Measurements from ENCODE around the gene MRPL49. TPM values are rescaled to one million over a fixed set of nuclear protein-coding genes. Genes with fewer than 3 reads are reported as not detected.

The MRPL49 gene
- total RNA-seq, 1 donor: 41.6 TPM

DNA sequence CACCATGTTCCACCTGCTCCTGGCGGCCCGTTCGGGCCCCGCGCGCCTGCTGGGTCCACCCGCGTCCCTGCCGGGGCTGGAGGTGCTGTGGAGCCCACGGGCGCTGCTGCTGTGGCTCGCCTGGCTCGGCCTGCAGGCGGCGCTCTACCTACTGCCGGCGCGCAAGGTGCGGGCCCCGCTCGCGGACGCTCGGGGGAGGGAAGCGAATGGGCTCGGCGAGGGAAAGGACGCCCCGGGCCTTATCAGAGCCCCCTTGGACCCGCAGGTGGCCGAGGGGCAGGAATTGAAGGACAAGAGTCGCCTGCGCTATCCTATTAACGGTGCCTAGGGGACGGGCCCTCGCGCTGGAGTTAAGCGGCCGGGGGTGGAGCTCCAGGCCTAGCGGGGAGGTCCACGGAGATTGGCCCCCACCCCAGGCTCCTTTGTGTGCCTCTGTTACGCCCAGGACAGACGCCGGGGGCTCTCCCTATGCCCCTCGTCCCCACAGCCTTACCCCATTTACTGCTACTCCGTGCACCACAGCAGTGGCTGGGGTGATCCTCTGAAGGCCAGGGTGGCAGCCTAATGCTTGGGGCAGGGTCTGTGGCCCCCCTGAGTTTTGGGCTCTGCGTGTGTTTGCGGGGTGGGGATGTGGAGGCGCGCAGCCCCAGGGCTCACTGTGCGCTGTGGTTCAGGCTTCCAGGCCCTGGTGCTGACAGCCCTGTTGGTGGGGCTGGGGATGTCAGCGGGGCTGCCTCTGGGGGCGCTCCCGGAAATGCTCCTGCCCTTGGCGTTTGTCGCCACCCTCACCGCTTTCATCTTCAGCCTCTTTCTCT lies 9.4 kb upstream of the MRPL49 start:
- H2AFZ ChIP-seq (ENCODE audit: low read length): peak overlapping the region; percentile 27
- H3K27me3 ChIP-seq (ENCODE audit: insufficient read depth, low read length): no peaks in the 10 kb centered on the region
- no peak overlapping the region for H3K27ac ChIP-seq (ENCODE audit: low read depth, low read length)
- peak; percentile 96 for DNase-seq (ENCODE audit: insufficient read length, low spot score, missing footprints)
- peaks cover 27% of the 10 kb centered on the region for H3K4me1 ChIP-seq (ENCODE audit: insufficient read depth, low read length)
- TF ChIP-seq, protein P1, sequence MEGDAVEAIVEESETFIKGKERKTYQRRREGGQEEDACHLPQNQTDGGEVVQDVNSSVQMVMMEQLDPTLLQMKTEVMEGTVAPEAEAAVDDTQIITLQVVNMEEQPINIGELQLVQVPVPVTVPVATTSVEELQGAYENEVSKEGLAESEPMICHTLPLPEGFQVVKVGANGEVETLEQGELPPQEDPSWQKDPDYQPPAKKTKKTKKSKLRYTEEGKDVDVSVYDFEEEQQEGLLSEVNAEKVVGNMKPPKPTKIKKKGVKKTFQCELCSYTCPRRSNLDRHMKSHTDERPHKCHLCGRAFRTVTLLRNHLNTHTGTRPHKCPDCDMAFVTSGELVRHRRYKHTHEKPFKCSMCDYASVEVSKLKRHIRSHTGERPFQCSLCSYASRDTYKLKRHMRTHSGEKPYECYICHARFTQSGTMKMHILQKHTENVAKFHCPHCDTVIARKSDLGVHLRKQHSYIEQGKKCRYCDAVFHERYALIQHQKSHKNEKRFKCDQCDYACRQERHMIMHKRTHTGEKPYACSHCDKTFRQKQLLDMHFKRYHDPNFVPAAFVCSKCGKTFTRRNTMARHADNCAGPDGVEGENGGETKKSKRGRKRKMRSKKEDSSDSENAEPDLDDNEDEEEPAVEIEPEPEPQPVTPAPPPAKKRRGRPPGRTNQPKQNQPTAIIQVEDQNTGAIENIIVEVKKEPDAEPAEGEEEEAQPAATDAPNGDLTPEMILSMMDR (IDR thresholded peaks at IDR 0.05; ENCODE audit: extremely low read depth, low read depth, low read length): peak; percentile 66
- H3K4me2 ChIP-seq (ENCODE audit: insufficient read depth, low read length): peak overlapping the region; percentile 92
- H3K4me3 ChIP-seq (ENCODE audit: insufficient read depth, low read length): peak overlapping the region; percentile 67
- H3K36me3 ChIP-seq (ENCODE audit: insufficient read depth, low read length): peaks cover 8% of the 10 kb centered on the region
- peaks cover 22% of the 10 kb centered on the region for H4K20me1 ChIP-seq (ENCODE audit: insufficient read depth, low read length)
- H3K9me3 ChIP-seq (ENCODE audit: low read depth, low read length): no peaks in the 10 kb centered on the region
- H3K79me2 ChIP-seq (ENCODE audit: insufficient read depth, low read length): peaks cover 19% of the 10 kb centered on the region

DNA sequence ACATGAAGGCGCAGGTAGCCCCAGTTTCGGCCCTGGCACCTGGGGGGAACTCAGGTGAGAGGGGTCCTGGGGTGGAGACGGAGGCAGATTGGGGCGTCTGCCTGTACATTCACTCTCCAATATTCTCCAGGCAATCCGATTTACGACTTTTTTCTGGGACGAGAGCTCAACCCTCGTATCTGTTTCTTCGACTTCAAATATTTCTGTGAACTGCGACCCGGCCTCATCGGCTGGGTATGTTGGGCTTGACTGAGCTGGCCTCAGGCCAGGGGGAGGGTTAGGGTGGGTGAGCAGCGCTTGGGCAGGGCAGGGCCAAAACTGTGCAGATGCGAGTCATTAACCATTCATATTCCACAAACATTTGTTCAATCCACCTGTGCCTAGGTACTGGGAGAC lies 8.8 kb upstream of the MRPL49 start:
- Histone ChIP-seq H3K9me3 (ENCODE audit: low read depth, low read length) (no peaks in the 10 kb centered on the region), H3K79me2 (ENCODE audit: insufficient read depth, low read length) (peaks cover 19% of the 10 kb centered on the region), H3K36me3 (ENCODE audit: insufficient read depth, low read length) (peaks cover 13% of the 10 kb centered on the region), H3K4me1 (ENCODE audit: insufficient read depth, low read length) (peaks cover 27% of the 10 kb centered on the region), H4K20me1 (ENCODE audit: insufficient read depth, low read length) (peaks cover 22% of the 10 kb centered on the region), H3K4me3 (ENCODE audit: insufficient read depth, low read length) (peak overlapping the region; percentile 67), H3K27me3 (ENCODE audit: insufficient read depth, low read length) (no peaks in the 10 kb centered on the region), H3K27ac (ENCODE audit: low read depth, low read length) (no peak overlapping the region), H3K4me2 (ENCODE audit: insufficient read depth, low read length) (peak overlapping the region; percentile 92), H2AFZ (ENCODE audit: low read length) (no peak overlapping the region)
- DNase-seq (ENCODE audit: insufficient read length, low spot score, missing footprints): peak; percentile 74
- TF ChIP-seq, protein P1 (IDR thresholded peaks at IDR 0.05; ENCODE audit: extremely low read depth, low read depth, low read length): no peak

DNA sequence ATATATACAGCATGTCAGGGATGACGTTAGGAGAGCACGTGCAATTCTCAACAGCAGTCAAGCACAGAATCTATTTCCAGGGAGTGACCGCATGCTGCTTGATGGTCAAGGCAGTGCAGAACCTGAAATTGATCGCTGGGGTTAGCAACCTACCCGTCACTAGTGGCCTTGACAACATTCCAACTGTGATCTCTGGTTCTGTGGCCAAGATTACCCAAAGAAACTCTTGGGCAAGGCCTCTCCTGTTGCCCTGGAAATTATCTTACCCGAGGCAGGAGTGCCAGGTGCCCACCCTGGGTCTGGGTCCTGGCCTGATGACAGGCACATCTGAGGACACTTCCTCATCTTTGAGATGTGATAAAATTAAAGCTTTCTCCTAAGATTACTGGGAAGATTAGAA lies 8.3 kb upstream of the MRPL49 start:
- H2AFZ ChIP-seq (ENCODE audit: low read length): no peak overlapping the region
- TF ChIP-seq, protein P1 (IDR thresholded peaks at IDR 0.05; ENCODE audit: extremely low read depth, low read depth, low read length): no peak
- H3K27me3 ChIP-seq (ENCODE audit: insufficient read depth, low read length): no peaks in the 10 kb centered on the region
- H3K4me2 ChIP-seq (ENCODE audit: insufficient read depth, low read length): no peak overlapping the region
- H4K20me1 ChIP-seq (ENCODE audit: insufficient read depth, low read length): peaks cover 22% of the 10 kb centered on the region
- peaks cover 27% of the 10 kb centered on the region for H3K4me1 ChIP-seq (ENCODE audit: insufficient read depth, low read length)
- no peak overlapping the region for H3K4me3 ChIP-seq (ENCODE audit: insufficient read depth, low read length)
- H3K36me3 ChIP-seq (ENCODE audit: insufficient read depth, low read length): peaks cover 18% of the 10 kb centered on the region
- H3K27ac ChIP-seq (ENCODE audit: low read depth, low read length): no peak overlapping the region
- DNase-seq (ENCODE audit: insufficient read length, low spot score, missing footprints): peak; percentile 52
- no peaks in the 10 kb centered on the region for H3K9me3 ChIP-seq (ENCODE audit: low read depth, low read length)
- H3K79me2 ChIP-seq (ENCODE audit: insufficient read depth, low read length): peaks cover 19% of the 10 kb centered on the region

DNA sequence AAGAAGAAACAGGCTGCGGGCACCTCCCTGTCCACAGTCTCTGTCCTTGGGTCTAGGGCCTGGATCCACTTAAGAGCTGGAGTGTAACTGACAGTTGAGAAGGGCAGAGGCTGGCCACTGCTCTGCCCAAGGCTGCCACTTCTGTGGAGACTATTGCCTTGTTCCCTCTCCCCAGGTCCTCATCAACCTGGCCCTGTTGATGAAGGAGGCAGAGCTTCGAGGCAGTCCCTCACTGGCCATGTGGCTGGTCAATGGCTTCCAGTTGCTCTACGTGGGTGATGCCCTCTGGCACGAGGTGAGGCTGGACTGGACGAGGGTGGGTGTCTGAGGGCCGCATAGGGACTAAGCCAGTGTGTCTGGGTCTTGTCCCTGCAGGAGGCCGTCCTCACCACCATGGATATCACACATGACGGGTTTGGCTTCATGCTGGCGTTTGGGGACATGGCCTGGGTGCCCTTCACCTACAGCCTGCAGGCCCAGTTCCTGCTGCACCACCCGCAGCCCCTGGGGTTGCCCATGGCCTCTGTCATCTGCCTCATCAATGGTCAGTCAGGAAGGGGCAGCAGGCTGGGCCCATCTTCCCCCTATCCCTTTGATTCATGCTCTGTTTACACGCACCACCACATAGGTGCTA lies 7.5 kb upstream of the MRPL49 start:
- Histone ChIP-seq H3K4me3 (ENCODE audit: insufficient read depth, low read length) (no peak overlapping the region), H3K79me2 (ENCODE audit: insufficient read depth, low read length) (peaks cover 19% of the 10 kb centered on the region), H3K4me2 (ENCODE audit: insufficient read depth, low read length) (no peak overlapping the region), H3K36me3 (ENCODE audit: insufficient read depth, low read length) (peaks cover 26% of the 10 kb centered on the region), H3K27me3 (ENCODE audit: insufficient read depth, low read length) (no peaks in the 10 kb centered on the region), H4K20me1 (ENCODE audit: insufficient read depth, low read length) (peaks cover 21% of the 10 kb centered on the region), H2AFZ (ENCODE audit: low read length) (no peak overlapping the region), H3K9me3 (ENCODE audit: low read depth, low read length) (no peaks in the 10 kb centered on the region), H3K4me1 (ENCODE audit: insufficient read depth, low read length) (peaks cover 27% of the 10 kb centered on the region), H3K27ac (ENCODE audit: low read depth, low read length) (no peak overlapping the region)
- no peak for DNase-seq (ENCODE audit: insufficient read length, low spot score, missing footprints)
- TF ChIP-seq, protein P1 (IDR thresholded peaks at IDR 0.05; ENCODE audit: extremely low read depth, low read depth, low read length): no peak

Measured in osteoblast (primary cell).